Neural progenitor cell (in vitro differentiated cells): ENCODE results near the gene NPPB. TPM values are rescaled to one million over a fixed set of nuclear protein-coding genes. Genes with fewer than 3 reads are reported as not detected.

ENCODE experiments used
- DNase-seq: peaks from one replicate; pipeline ENCODE4 v3.0.0-alpha.2; 2016; ENCODE audit warnings: low spot score
- H2AFZ ChIP-seq: fragments of 200-600 bp; sonication (generic); replicated peaks from 2 replicates; pipeline ENCODE4 v1.6.1; 2016; ENCODE audit warnings: antibody characterized with exemption
- H3F3A ChIP-seq: fragments of 200-600 bp; sonication (generic); 2 replicates; pipeline ENCODE4 v1.6.1; 2016; ENCODE audit warnings: antibody characterized with exemption, low read depth
- H3K27ac ChIP-seq: fragments of 200-600 bp; sonication (generic); 2 replicates; pipeline ENCODE4 v1.5.1; 2016; ENCODE audit warnings: mild to moderate bottlenecking
- H3K27me3 ChIP-seq: fragments of 200-600 bp; sonication (generic); 2 replicates; pipeline ENCODE4 v1.6.1; 2016; ENCODE audit warnings: mild to moderate bottlenecking, moderate library complexity
- H3K36me3 ChIP-seq: fragments of 200-600 bp; sonication (generic); 2 replicates; pipeline ENCODE4 v1.5.1; 2016
- H3K4me1 ChIP-seq: fragments of 200-600 bp; sonication (generic); 2 replicates; pipeline ENCODE4 v1.6.1; 2016; ENCODE audit warnings: mixed run types
- H3K4me2 ChIP-seq: fragments of 200-600 bp; sonication (generic); 2 replicates; pipeline ENCODE4 v1.6.1; 2016
- H3K4me3 ChIP-seq: fragments of 200-600 bp; sonication (generic); 2 replicates; pipeline ENCODE4 v1.5.1; 2016
- H3K79me2 ChIP-seq: fragments of 200-600 bp; sonication (generic); 2 replicates; pipeline ENCODE4 v1.6.1; 2016; ENCODE audit warnings: low read depth
- H3K9ac ChIP-seq: fragments of 200-600 bp; sonication (generic); 2 replicates; pipeline ENCODE4 v1.6.1; 2016
- H3K9me3 ChIP-seq: fragments of 200-600 bp; sonication (generic); 2 replicates; pipeline ENCODE4 v1.5.1; 2016; ENCODE audit warnings: low read depth
- H4K20me1 ChIP-seq: fragments of 200-600 bp; sonication (generic); 2 replicates; pipeline ENCODE4 v1.6.1; 2016; ENCODE audit warnings: low read depth
- H3K27ac Mint-ChIP-seq: 3 replicates; pipeline ENCODE4 v1.8.0; 2021; ENCODE audit warnings: mixed read lengths
- H3K27me3 Mint-ChIP-seq: 2 replicates; pipeline ENCODE4 v1.8.0; 2022; ENCODE audit warnings: low read depth, mild to moderate bottlenecking, inconsistent platforms, moderate library complexity, mixed read lengths; ENCODE audit not compliant: insufficient read depth
- H3K36me3 Mint-ChIP-seq: 3 replicates; pipeline ENCODE4 v1.8.0; 2021; ENCODE audit warnings: mixed read lengths
- H3K4me1 Mint-ChIP-seq: 3 replicates; pipeline ENCODE4 v1.8.0; 2021; ENCODE audit warnings: mixed read lengths
- H3K4me3 Mint-ChIP-seq: 3 replicates; pipeline ENCODE4 v1.8.0; 2021; ENCODE audit warnings: mild to moderate bottlenecking, moderate library complexity, mixed read lengths
- H3K9me3 Mint-ChIP-seq: 3 replicates; pipeline ENCODE4 v1.8.0; 2020; ENCODE audit warnings: mixed read lengths
- CTCF ChIP-seq: fragments of 200-600 bp; sonication (generic); IDR thresholded peaks from 2 replicates; pipeline ENCODE4 v1.5.1; 2017; ENCODE audit warnings: antibody characterized with exemption, mild to moderate bottlenecking
- EZH2 ChIP-seq: fragments of 200-600 bp; sonication (generic); IDR thresholded peaks from 2 replicates; pipeline ENCODE4 v1.6.1; 2017; ENCODE audit warnings: antibody characterized with exemption, mild to moderate bottlenecking, moderate library complexity
- EZH2phosphoT487 ChIP-seq: fragments of 200-600 bp; sonication (generic); IDR thresholded peaks from 2 replicates; pipeline ENCODE4 v1.6.1; 2017; ENCODE audit warnings: antibody characterized with exemption
- total RNA-seq: library from RNA; depleted of rRNA; stranded (reverse); fragments of >200 nt; gene quantifications from 2 replicates; pipeline ENCODE4 v1.2.3, GENCODE V29; 2015; ENCODE audit warnings: low replicate concordance

NPPB gene
- total RNA-seq, 1 donor from 2014 or later: not detected

DNA sequence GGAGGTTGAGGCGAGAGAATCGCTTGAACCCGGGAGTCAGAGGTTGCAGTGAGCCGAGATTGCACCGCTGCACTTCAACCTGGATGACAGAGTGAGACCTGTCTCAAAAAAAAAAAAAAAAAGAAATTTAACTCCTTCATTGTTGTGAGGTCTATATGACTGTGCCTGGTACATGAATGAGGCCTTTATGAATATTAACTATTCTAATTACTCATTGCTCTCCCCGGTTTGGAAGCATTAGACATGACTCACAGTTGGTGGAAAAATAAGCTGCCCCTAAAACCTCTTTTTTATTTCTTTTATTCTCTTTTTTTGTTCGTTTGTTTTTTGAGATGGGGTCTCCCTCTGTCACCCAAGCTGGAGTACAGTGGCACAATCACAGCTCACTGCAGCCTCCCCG, 3.3 kb downstream of the NPPB start:
- Histone ChIP-seq H3K9me3 (no peaks in the 10 kb centered on the region), H3F3A (no peaks in the 10 kb centered on the region), H3K4me2 (no peak overlapping the region), H3K27me3 (peaks cover 43% of the 10 kb centered on the region), H2AFZ (no peak overlapping the region), H3K79me2 (no peaks in the 10 kb centered on the region), H3K27ac (no peak overlapping the region), H3K9ac (no peak overlapping the region), H3K4me1 (no peaks in the 10 kb centered on the region), H3K4me3 (no peak overlapping the region), H4K20me1 (peaks cover 20% of the 10 kb centered on the region), H3K36me3 (no peaks in the 10 kb centered on the region)
- Mint-ChIP-seq H3K4me1 (peaks cover 3% of the 10 kb centered on the region), H3K9me3 (no peaks in the 10 kb centered on the region), H3K27ac (no peak overlapping the region), H3K36me3 (no peaks in the 10 kb centered on the region), H3K27me3 (peaks cover 26% of the 10 kb centered on the region), H3K4me3 (no peak overlapping the region)
- no peak for TF ChIP-seq CTCF
- TF ChIP-seq EZH2phosphoT487: no peak
- no peak for TF ChIP-seq EZH2
- DNase-seq: no peak

DNA sequence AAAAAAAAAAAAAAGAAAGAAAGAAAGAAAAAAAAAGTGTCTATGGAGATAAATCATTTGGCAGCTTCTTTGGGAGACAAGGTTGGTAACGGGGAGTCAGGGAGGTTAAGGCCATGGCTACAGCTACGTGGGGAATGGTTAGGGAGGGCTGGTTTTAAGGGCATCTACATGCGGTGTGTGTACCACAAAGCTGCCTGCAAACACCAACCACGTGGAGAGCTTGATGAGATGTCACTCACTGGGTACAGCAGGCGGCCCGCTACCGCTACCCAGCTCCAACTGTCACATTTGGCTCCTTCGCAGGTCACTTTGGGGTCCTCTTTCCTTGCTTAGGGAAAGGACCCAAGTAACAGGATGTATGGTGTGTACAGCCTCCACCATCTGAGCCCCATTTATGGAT, 4.2 kb downstream of the NPPB start:
- Histone ChIP-seq H3K27me3 (peaks cover 34% of the 10 kb centered on the region), H3F3A (no peaks in the 10 kb centered on the region), H3K4me2 (no peak overlapping the region), H3K79me2 (no peaks in the 10 kb centered on the region), H4K20me1 (peaks cover 17% of the 10 kb centered on the region), H3K27ac (no peak overlapping the region), H3K4me1 (no peaks in the 10 kb centered on the region), H3K9me3 (no peaks in the 10 kb centered on the region), H2AFZ (no peak overlapping the region), H3K4me3 (no peak overlapping the region), H3K9ac (no peak overlapping the region), H3K36me3 (no peaks in the 10 kb centered on the region)
- Mint-ChIP-seq H3K4me1 (peaks cover 3% of the 10 kb centered on the region), H3K9me3 (no peaks in the 10 kb centered on the region), H3K4me3 (no peak overlapping the region), H3K27ac (no peak overlapping the region), H3K36me3 (no peaks in the 10 kb centered on the region), H3K27me3 (peaks cover 22% of the 10 kb centered on the region)
- TF ChIP-seq EZH2 (no peak), CTCF (no peak), EZH2phosphoT487 (no peak)
- DNase-seq: no peak

- peaks cover 8% of the 10 kb centered on the region for H3K27me3 Mint-ChIP-seq
- H3F3A ChIP-seq: no peaks in the 10 kb centered on the region
- H3K36me3 ChIP-seq: no peaks in the 10 kb centered on the region
- no peak overlapping the region for H3K27ac ChIP-seq
- no peak overlapping the region for H3K27ac Mint-ChIP-seq
- H3K4me3 ChIP-seq: no peak overlapping the region
- H3K4me1 ChIP-seq: no peaks in the 10 kb centered on the region
- H3K9ac ChIP-seq: no peak overlapping the region
- no peaks in the 10 kb centered on the region for H3K36me3 Mint-ChIP-seq
- H3K4me1 Mint-ChIP-seq: no peaks in the 10 kb centered on the region
- peaks cover 10% of the 10 kb centered on the region for H4K20me1 ChIP-seq
- no peaks in the 10 kb centered on the region for H3K9me3 Mint-ChIP-seq
- no peak overlapping the region for H3K4me2 ChIP-seq
- peaks cover under 1% of the 10 kb centered on the region for H3K27me3 ChIP-seq
- H3K9me3 ChIP-seq: no peaks in the 10 kb centered on the region
- no peaks in the 10 kb centered on the region for H3K79me2 ChIP-seq
- no peak for DNase-seq
- no peak overlapping the region for H2AFZ ChIP-seq
- H3K4me3 Mint-ChIP-seq: no peak overlapping the region
- TF ChIP-seq EZH2phosphoT487 (no peak), CTCF (no peak), EZH2 (no peak)
Measured at GRCh38 chr1:11851180-11851579, 7.6 kb downstream of the NPPB start.

DNA sequence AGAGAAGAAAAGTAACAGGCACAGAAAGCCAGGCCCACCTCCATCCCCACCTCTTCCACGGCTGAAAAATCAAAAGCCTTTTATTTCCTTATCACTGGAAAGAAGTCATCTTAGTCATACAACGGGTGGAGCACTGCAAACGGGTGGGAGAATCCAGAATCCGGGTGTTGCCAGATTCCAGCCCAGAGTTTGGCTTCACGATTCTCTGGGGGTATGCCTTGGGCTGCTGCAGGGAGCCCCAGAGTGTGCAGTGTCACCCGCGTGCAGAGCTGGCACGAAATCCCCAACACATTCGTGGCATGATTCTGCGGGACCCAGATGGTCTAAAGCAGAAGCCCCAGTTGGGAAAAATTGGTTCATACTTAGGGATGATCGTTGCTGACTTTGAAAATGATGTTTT, 8.6 kb downstream of the NPPB start:
- H3K4me3 ChIP-seq: no peak overlapping the region
- H3K27ac ChIP-seq: no peak overlapping the region
- no peak overlapping the region for H3K9ac ChIP-seq
- H3K4me2 ChIP-seq: no peak overlapping the region
- Mint-ChIP-seq H3K27me3 (peaks cover 11% of the 10 kb centered on the region), H3K4me3 (no peak overlapping the region), H3K4me1 (no peaks in the 10 kb centered on the region), H3K9me3 (no peaks in the 10 kb centered on the region), H3K36me3 (peaks cover 3% of the 10 kb centered on the region), H3K27ac (no peak overlapping the region)
- H3K4me1 ChIP-seq: no peaks in the 10 kb centered on the region
- no peaks in the 10 kb centered on the region for H3K27me3 ChIP-seq
- no peak for TF ChIP-seq EZH2
- no peak for TF ChIP-seq CTCF
- TF ChIP-seq EZH2phosphoT487: no peak
- no peak for DNase-seq
- peaks cover 19% of the 10 kb centered on the region for H4K20me1 ChIP-seq
- no peaks in the 10 kb centered on the region for H3K36me3 ChIP-seq
- no peaks in the 10 kb centered on the region for H3K79me2 ChIP-seq
- H2AFZ ChIP-seq: no peak overlapping the region
- peaks cover 8% of the 10 kb centered on the region for H3F3A ChIP-seq
- H3K9me3 ChIP-seq: no peaks in the 10 kb centered on the region
